BJ (cell line): ENCODE data around the gene FHOD3. TPM values are rescaled to one million over a fixed set of nuclear protein-coding genes. Genes with fewer than 3 reads are reported as not detected.

Experiments used
- CTCF ChIA-PET: fragments of 350-600 bp; formaldehyde crosslinking; extraction: SDS; loops from one replicate; lab custom pipeline; 2021; ENCODE audit warnings: antibody characterized with exemption, inconsistent platforms; lab: Yijun Ruan, JAX
- POLR2A ChIA-PET: fragments of 300-600 bp; sonication (Branson Sonifier 250); formaldehyde crosslinking; extraction: SDS; loops from one replicate; lab custom pipeline; 2021; ENCODE audit warnings: antibody characterized with exemption; lab: Charles Lee
- DNase-seq: peaks from one replicate; pipeline ENCODE4 v3.0.0-alpha.2; 2011; ENCODE audit warnings: low read depth
- H3K27me3 ChIP-seq: 2 replicates; pipeline ENCODE4 v1.6.0; 2011; ENCODE audit warnings: low read length; ENCODE audit not compliant: control insufficient read depth, insufficient read depth
- H3K36me3 ChIP-seq: 2 replicates; pipeline ENCODE4 v1.5.1; 2011; ENCODE audit warnings: low read length; ENCODE audit not compliant: control insufficient read depth, insufficient read depth
- H3K4me3 ChIP-seq: 2 replicates; pipeline ENCODE4 v1.5.1; 2011; ENCODE audit warnings: low read depth, mild to moderate bottlenecking, control low read depth, low read length
- CTCF ChIP-seq: IDR thresholded peaks from 2 replicates; pipeline ENCODE4 v1.5.1; 2011; ENCODE audit warnings: low read depth, mild to moderate bottlenecking, control low read depth, inconsistent platforms, low read length, moderate library complexity; ENCODE audit not compliant: insufficient read depth
- polyA plus RNA-seq: library from polyadenylated mRNA; depleted of rRNA; stranded (reverse); fragments of >200 nt; gene quantifications from 2 replicates; pipeline ENCODE4 v1.2.3, GENCODE V29; 2011

The FHOD3 gene
- polyA plus RNA-seq, 1 experiment = 24.6 TPM

GRCh38 chr18:36283448-36283847, 14.1 kb upstream of the FHOD3 start:
- DNase-seq = no peak
- POLR2A ChIA-PET = no interaction called here
- Histone ChIP-seq H3K4me3 (no peak overlapping the region), H3K27me3 (peaks cover 5% of the 10 kb centered on the region; the same call in 1 of the 2 replicates), H3K36me3 (no peaks in the 10 kb centered on the region)
- CTCF ChIA-PET = interaction anchor here (0.6 to 5.7 kb wide), 12 partner anchors 10 to 1318 kb away, joined by 3 to 67 read pairs (median 6); no protein-coding TSS in a partner anchor
- TF ChIP-seq CTCF = no peak

GRCh38 chr18:36284268-36284667, 13.2 kb upstream of the FHOD3 start:
- ChIA-PET POLR2A (no interaction called here), CTCF (interaction anchor here (0.6 to 5.7 kb wide), 22 partner anchors 9 to 528 kb away, joined by 3 to 67 read pairs (median 4); no protein-coding TSS in a partner anchor)
- no peak for TF ChIP-seq CTCF
- no peaks in the 10 kb centered on the region for H3K36me3 ChIP-seq
- H3K4me3 ChIP-seq = no peak overlapping the region
- DNase-seq = no peak
- no peaks in the 10 kb centered on the region for H3K27me3 ChIP-seq

GRCh38 chr18:36284671-36285295, 12.7 kb upstream of the FHOD3 start:
- H3K4me3 ChIP-seq = no peak overlapping the region
- ChIA-PET CTCF (interaction anchor here (0.6 to 5.7 kb wide), 24 partner anchors 8 to 529 kb away, joined by 3 to 67 read pairs (median 4); no protein-coding TSS in a partner anchor), POLR2A (no interaction called here)
- peak; percentile 79 for TF ChIP-seq CTCF
- DNase-seq = no peak
- no peaks in the 10 kb centered on the region for H3K27me3 ChIP-seq
- H3K36me3 ChIP-seq = no peaks in the 10 kb centered on the region

GRCh38 chr18:36287653-36288052, 9.9 kb upstream of the FHOD3 start:
- POLR2A ChIA-PET = interaction anchor here (0.5 kb wide), 1 partner anchor 16 kb away, joined by 3 read pairs; no protein-coding TSS in a partner anchor
- TF ChIP-seq CTCF = no peak
- CTCF ChIA-PET = interaction anchor here (1.5 to 5.7 kb wide), 2 partner anchors 192 to 470 kb away, joined by 3 to 67 read pairs; no protein-coding TSS in a partner anchor
- no peaks in the 10 kb centered on the region for H3K27me3 ChIP-seq
- no peak overlapping the region for H3K4me3 ChIP-seq
- no peak for DNase-seq
- no peaks in the 10 kb centered on the region for H3K36me3 ChIP-seq

- no peak for DNase-seq
- Histone ChIP-seq H3K27me3 (no peaks in the 10 kb centered on the region), H3K36me3 (no peaks in the 10 kb centered on the region), H3K4me3 (no peak overlapping the region)
- no peak for TF ChIP-seq CTCF
- ChIA-PET POLR2A (no interaction called here), CTCF (interaction anchor here (1.3 to 5.7 kb wide), 2 partner anchors 103 to 193 kb away, joined by 4 to 67 read pairs; no protein-coding TSS in a partner anchor)
Measured at GRCh38 chr18:36288689-36289088, 8.8 kb upstream of the FHOD3 start.
